H1 (cell line): ENCODE measurements around the gene NUMB. TPM values are rescaled to one million over a fixed set of nuclear protein-coding genes. Genes with fewer than 3 reads are reported as not detected.

Source experiments
- CTCF ChIA-PET: fragments of 300-600 bp; sonication (Branson Sonifier 250); formaldehyde crosslinking; loops from one replicate; lab custom pipeline; 2021; ENCODE audit not compliant: partially characterized antibody; lab: Charles Lee
- POLR2A ChIA-PET: fragments of 300-600 bp; sonication (Branson Sonifier 250); formaldehyde crosslinking; loops from one replicate; lab custom pipeline; 2021; ENCODE audit warnings: inconsistent platforms; ENCODE audit not compliant: partially characterized antibody; lab: Charles Lee
- DNase-seq, 2 experiments: peaks; one replicate each; pipeline versions ENCODE4 v3.0.0 to v3.0.0-alpha.2; 2010 to 2022; ENCODE audit warnings: low spot score in 2 of 2, low read depth in 1 of 2, mixed read lengths in 1 of 2
- FAIRE-seq: peaks from 2 replicates; lab custom pipeline; 2011; peaks lifted over from hg19 to GRCh38; lab: Jason Lieb, UNC
- H2AFZ ChIP-seq: 2 replicates; pipeline ENCODE4 v1.8.1; 2012; ENCODE audit warnings: low read length, inconsistent platforms
- H2AK5ac ChIP-seq: 2 replicates; pipeline ENCODE4 v1.6.1; 2013; ENCODE audit warnings: low read depth, low read length
- H2BK120ac ChIP-seq: replicated peaks from 2 replicates; pipeline ENCODE3; 2013; ENCODE audit warnings: low read depth, low read length, inconsistent platforms
- H2BK12ac ChIP-seq: 2 replicates; pipeline ENCODE4 v1.6.1; 2013; ENCODE audit warnings: low read depth, low read length
- H2BK15ac ChIP-seq: 2 replicates; pipeline ENCODE4 v1.6.1; 2013; ENCODE audit warnings: low read length
- H2BK20ac ChIP-seq: 2 replicates; pipeline ENCODE4 v1.6.1; 2013; ENCODE audit warnings: low read length
- H2BK5ac ChIP-seq: 2 replicates; pipeline ENCODE4 v1.6.1; 2013; ENCODE audit warnings: low read depth, low read length
- H3K14ac ChIP-seq: 2 replicates; pipeline ENCODE4 v1.6.1; 2013; ENCODE audit warnings: inconsistent platforms; ENCODE audit not compliant: insufficient read length
- H3K18ac ChIP-seq: 2 replicates; pipeline ENCODE4 v1.6.1; 2013; ENCODE audit warnings: low read length; ENCODE audit errors: extremely low read depth
- H3K23ac ChIP-seq: 2 replicates; pipeline ENCODE4 v1.6.1; 2013; ENCODE audit warnings: inconsistent platforms; ENCODE audit not compliant: insufficient read length
- H3K23me2 ChIP-seq: 2 replicates; pipeline ENCODE4 v1.6.1; 2013; ENCODE audit warnings: low read depth, low read length
- H3K27ac ChIP-seq: 2 replicates; pipeline ENCODE4 v1.6.1; 2011; ENCODE audit warnings: low read depth, low read length, inconsistent platforms
- H3K27me3 ChIP-seq, 4 experiments: replicated peaks in 1 of 4; 1 replicate in 1 of 4; 2 replicates in 3 of 4; pipeline versions ENCODE4 v1.6.1 to v1.8.1; 2011 to 2013; ENCODE audit warnings: low read length in 3 of 4, mild to moderate bottlenecking in 3 of 4, inconsistent platforms in 2 of 4, mixed read lengths in 2 of 4, moderate library complexity in 1 of 4; ENCODE audit not compliant: control insufficient read depth in 3 of 4, insufficient read depth in 3 of 4; ENCODE audit errors: extremely low read depth in 1 of 4
- H3K36me3 ChIP-seq, 4 experiments: 2 replicates each; pipeline versions ENCODE4 v1.6.1 to v1.8.1; 2011 to 2013; ENCODE audit warnings: mild to moderate bottlenecking in 4 of 4, low read length in 3 of 4, moderate library complexity in 2 of 4, control low read depth in 1 of 4, inconsistent platforms in 1 of 4; ENCODE audit not compliant: insufficient read depth in 4 of 4, control insufficient read depth in 2 of 4
- H3K4ac ChIP-seq: replicated peaks from 2 replicates; pipeline ENCODE3; 2013; ENCODE audit warnings: low read length, low read depth, mixed read lengths, inconsistent platforms; ENCODE audit not compliant: insufficient read length
- H3K4me1 ChIP-seq, 4 experiments: replicated peaks in 1 of 4; 1 replicate in 1 of 4; 2 replicates in 3 of 4; pipeline versions ENCODE4 v1.6.1 to v1.8.1; 2011 to 2013; ENCODE audit warnings: low read length in 3 of 4, inconsistent platforms in 2 of 4, mixed read lengths in 1 of 4; ENCODE audit not compliant: insufficient read depth in 4 of 4, control insufficient read depth in 3 of 4
- H3K4me2 ChIP-seq, 2 experiments: 2 replicates each; pipeline versions ENCODE4 v1.6.1 to v1.8.1; 2011 to 2013; ENCODE audit warnings: low read depth in 2 of 2, low read length in 2 of 2, control low read depth in 1 of 2, inconsistent platforms in 1 of 2, mild to moderate bottlenecking in 1 of 2; ENCODE audit not compliant: insufficient read depth in 1 of 2
- H3K4me3 ChIP-seq, 4 experiments: fragments of 200-600, 300-600 bp in 1 of 4; sonication (generic), shearing (Covaris generic), sonication (Bioruptor Twin) in 1 of 4; 2 replicates each; pipeline versions ENCODE4 v1.5.1 to v1.8.1; 2011 to 2016; ENCODE audit warnings: low read length in 4 of 4, low read depth in 3 of 4, control low read depth in 2 of 4, inconsistent platforms in 2 of 4, mild to moderate bottlenecking in 2 of 4, mixed read lengths in 1 of 4, moderate library complexity in 1 of 4; ENCODE audit not compliant: insufficient read depth in 2 of 4; ENCODE audit errors: extremely low read depth in 1 of 4
- H3K56ac ChIP-seq: replicated peaks from 2 replicates; pipeline ENCODE3; 2013; ENCODE audit warnings: low read depth, mild to moderate bottlenecking, mixed read lengths, low read length, inconsistent platforms; ENCODE audit not compliant: insufficient read length
- H3K79me1 ChIP-seq: 2 replicates; pipeline ENCODE4 v1.6.1; 2013; ENCODE audit warnings: low read depth, low read length, control low read depth
- H3K79me2 ChIP-seq, 2 experiments: 2 replicates each; pipeline versions ENCODE4 v1.6.1 to v1.8.1; 2012 to 2013; ENCODE audit warnings: low read length in 2 of 2, mild to moderate bottlenecking in 2 of 2, inconsistent platforms in 1 of 2; ENCODE audit not compliant: insufficient read depth in 2 of 2, control insufficient read depth in 1 of 2
- H3K9ac ChIP-seq, 4 experiments: replicated peaks in 1 of 4; 1 replicate in 1 of 4; 2 replicates in 3 of 4; pipeline versions ENCODE4 v1.6.1 to v1.8.1; 2011 to 2013; ENCODE audit warnings: low read depth in 3 of 4, low read length in 3 of 4, control low read depth in 2 of 4, mild to moderate bottlenecking in 2 of 4, moderate library complexity in 2 of 4, inconsistent platforms in 1 of 4; ENCODE audit errors: extremely low read depth in 1 of 4
- H3K9me3 ChIP-seq, 2 experiments: 2 replicates each; pipeline versions ENCODE4 v1.6.1 to v1.8.1; 2012 to 2013; ENCODE audit warnings: mild to moderate bottlenecking in 2 of 2, moderate library complexity in 2 of 2, control low read depth in 1 of 2, inconsistent platforms in 1 of 2, low read depth in 1 of 2, low read length in 1 of 2, mixed read lengths in 1 of 2; ENCODE audit not compliant: insufficient read depth in 2 of 2
- H4K20me1 ChIP-seq, 2 experiments: replicated peaks in 1 of 2; 2 replicates each; pipeline versions ENCODE3 to v1.8.1; 2011 to 2013; ENCODE audit warnings: inconsistent platforms in 2 of 2, low read length in 2 of 2, mild to moderate bottlenecking in 1 of 2; ENCODE audit not compliant: insufficient read depth in 2 of 2, control insufficient read depth in 1 of 2
- H4K5ac ChIP-seq: 2 replicates; pipeline ENCODE4 v1.6.1; 2013; ENCODE audit warnings: low read length, low read depth, mixed read lengths, inconsistent platforms; ENCODE audit not compliant: insufficient read length
- H4K8ac ChIP-seq: 2 replicates; pipeline ENCODE4 v1.8.0; 2013; ENCODE audit warnings: mild to moderate bottlenecking, moderate library complexity, low read length, inconsistent platforms; ENCODE audit not compliant: insufficient read depth; ENCODE audit errors: extremely low read depth
- H4K91ac ChIP-seq: replicated peaks from 2 replicates; pipeline ENCODE3; 2013; ENCODE audit warnings: low read length, mixed read lengths, inconsistent platforms; ENCODE audit not compliant: insufficient read length
- MAFK ChIP-seq: IDR thresholded peaks from 2 replicates; pipeline ENCODE4 v1.6.1; 2012; ENCODE audit warnings: low read depth, mild to moderate bottlenecking, improper control_type of control experiment, low read length
- POLR2AphosphoS5 ChIP-seq: IDR thresholded peaks from 2 replicates; pipeline ENCODE4 v1.6.1; 2011; ENCODE audit warnings: low read depth, low read length
- SIN3A ChIP-seq, 2 experiments: IDR thresholded peaks in 1 of 2; conservative IDR thresholded peaks in 1 of 2; 2 replicates each; pipeline ENCODE4 v1.6.1; 2011 to 2012; ENCODE audit warnings: low read length in 2 of 2, improper control_type of control experiment in 1 of 2, low read depth in 1 of 2, mild to moderate bottlenecking in 1 of 2
- WGBS, 2 experiments: shearing (Covaris generic) in 1 of 2; methylation state at CpG; one replicate each; pipeline versions ENCODE4 v1.1.6 to v1.1.7; 2013 to 2015; ENCODE audit warnings: low lambda C conversion rate in 2 of 2, mixed read lengths in 2 of 2, inconsistent platforms in 1 of 2, low coverage in 1 of 2, missing lambda C conversion rate in 1 of 2; ENCODE audit not compliant: insufficient replicate concordance in 2 of 2, insufficient coverage in 1 of 2, insufficient read length in 1 of 2; ENCODE audit errors: extremely low coverage in 1 of 2, missing lambda C conversion rate in 1 of 2; 5-methylcytosine and 5-hydroxymethylcytosine counted together
- polyA plus RNA-seq, 7 experiments: library from polyadenylated mRNA; depleted of rRNA in 3 of 7; stranded (reverse) in 5 of 7; unstranded in 2 of 7; fragments of >200 nt in 5 of 7; fragments of 200-250 nt in 2 of 7; gene quantifications; 1 replicate in 5 of 7; 2 replicates in 1 of 7; 4 replicates in 1 of 7; pipeline versions ENCODE4 v1.2.1 to v1.2.3, GENCODE V29; 2011 to 2013; ENCODE audit warnings: missing spikeins in 2 of 7, mixed read lengths in 2 of 7
- total RNA-seq: library from RNA; stranded (reverse); fragmentation: NEBNext Ultra II Directional; extraction: Animal tissue kit (Norgen Biotek cat#: 25700); gene quantifications from 2 replicates; pipeline ENCODE4 v1.2.1, GENCODE V29; 2021

NUMB gene
- total and polyA plus RNA-seq, 2 of the 8 experiments (the other 6 are each of a cell fraction or from before 2014, with no cell fraction given), result 54.3 to 78.1 TPM

DNA sequence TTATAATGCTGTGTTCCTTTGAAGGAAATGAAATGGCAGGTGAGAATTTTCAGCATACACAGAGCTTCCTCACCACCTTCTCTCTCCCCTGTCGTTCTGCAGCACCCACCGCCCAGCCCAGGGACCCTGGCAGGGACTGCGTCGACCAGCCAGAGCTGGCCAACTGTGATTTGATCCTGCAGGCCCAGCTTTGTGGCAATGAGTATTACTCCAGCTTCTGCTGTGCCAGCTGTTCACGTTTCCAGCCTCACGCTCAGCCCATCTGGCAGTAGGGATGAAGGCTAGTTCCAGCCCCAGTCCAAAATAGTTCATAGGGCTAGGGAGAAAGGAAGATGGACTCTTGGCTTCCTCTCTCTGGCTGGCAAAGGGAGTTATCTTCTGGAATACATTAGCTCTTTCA is 186.0 kb downstream of the NUMB start:
- ChIA-PET POLR2A (interaction anchor here (1.0 to 1.2 kb wide), 2 partner anchors 11 to 41 kb away, joined by 3 to 4 read pairs; no protein-coding TSS in a partner anchor), CTCF (interaction anchor here (0.6 to 2.2 kb wide), 9 partner anchors 9 to 201 kb away, joined by 3 to 11 read pairs (median 4); no protein-coding TSS in a partner anchor)
- no peak overlapping the region for H3K4me2 ChIP-seq
- H3K79me1 ChIP-seq, result no peaks in the 10 kb centered on the region; the same call in 1 of the 2 replicates
- H2BK20ac ChIP-seq, result no peak overlapping the region
- no peak overlapping the region for H3K23ac ChIP-seq
- 93% methylated on average over 6 of the region's 6 CpGs; no CpG with 5 or more reads in 1 of the 2 experiments for WGBS, 2 experiments
- no peak overlapping the region for H2BK5ac ChIP-seq
- H3K23me2 ChIP-seq, result no peaks in the 10 kb centered on the region; the same call in 1 of the 2 replicates
- H3K4me1 ChIP-seq, result peaks cover 0 to 9% (median 3%) of the 10 kb centered on the region in 4 experiments; a peak in 4 of 7 replicates
- no peak overlapping the region for H3K4me3 ChIP-seq
- no peak overlapping the region for H3K9ac ChIP-seq
- no peak overlapping the region for H3K18ac ChIP-seq
- H2BK120ac ChIP-seq, result no peak overlapping the region
- H3K4ac ChIP-seq, result no peak overlapping the region
- H3K9me3 ChIP-seq, result no peaks in the 10 kb centered on the region
- no peak overlapping the region for H3K14ac ChIP-seq
- H3K56ac ChIP-seq, result no peak overlapping the region
- no peak overlapping the region for H3K27ac ChIP-seq
- H2AFZ ChIP-seq, result no peak overlapping the region
- TF ChIP-seq MAFK, result no peak
- TF ChIP-seq SIN3A (conservative IDR thresholded peaks at IDR 0.05 in 1 of 2, IDR thresholded peaks at IDR 0.05 in 1 of 2; ENCODE audit: low read depth in 1 of 2, low read length in 2 of 2), result no peak
- TF ChIP-seq POLR2AphosphoS5, result 0 out of 2 replicates have a peak, but pooled peaks have one; percentile 26
- no peak overlapping the region for H4K8ac ChIP-seq
- no peaks in the 10 kb centered on the region for H3K79me2 ChIP-seq
- peaks cover 6 to 57% (median 10%) of the 10 kb centered on the region in 4 experiments; a peak in 7 of 8 replicates for H3K36me3 ChIP-seq
- DNase-seq (no peak), FAIRE-seq (no peak)
- H2AK5ac ChIP-seq, result no peak overlapping the region
- H2BK15ac ChIP-seq, result no peak overlapping the region
- H4K5ac ChIP-seq, result no peak overlapping the region
- peaks cover 0 to 4% (median 0%) of the 10 kb centered on the region in 4 experiments; a peak in 1 of 7 replicates for H3K27me3 ChIP-seq
- no peaks in the 10 kb centered on the region for H4K20me1 ChIP-seq
- no peak overlapping the region for H4K91ac ChIP-seq
- H2BK12ac ChIP-seq, result no peak overlapping the region
